ENCODE data around the gene CDC42EP5.
"Not testable (repeated sequence)": the region's sequence is repeated elsewhere in the genome, so short reads cannot be mapped to it uniquely, and the experiment has no call there.

The CDC42EP5 gene

DNA sequence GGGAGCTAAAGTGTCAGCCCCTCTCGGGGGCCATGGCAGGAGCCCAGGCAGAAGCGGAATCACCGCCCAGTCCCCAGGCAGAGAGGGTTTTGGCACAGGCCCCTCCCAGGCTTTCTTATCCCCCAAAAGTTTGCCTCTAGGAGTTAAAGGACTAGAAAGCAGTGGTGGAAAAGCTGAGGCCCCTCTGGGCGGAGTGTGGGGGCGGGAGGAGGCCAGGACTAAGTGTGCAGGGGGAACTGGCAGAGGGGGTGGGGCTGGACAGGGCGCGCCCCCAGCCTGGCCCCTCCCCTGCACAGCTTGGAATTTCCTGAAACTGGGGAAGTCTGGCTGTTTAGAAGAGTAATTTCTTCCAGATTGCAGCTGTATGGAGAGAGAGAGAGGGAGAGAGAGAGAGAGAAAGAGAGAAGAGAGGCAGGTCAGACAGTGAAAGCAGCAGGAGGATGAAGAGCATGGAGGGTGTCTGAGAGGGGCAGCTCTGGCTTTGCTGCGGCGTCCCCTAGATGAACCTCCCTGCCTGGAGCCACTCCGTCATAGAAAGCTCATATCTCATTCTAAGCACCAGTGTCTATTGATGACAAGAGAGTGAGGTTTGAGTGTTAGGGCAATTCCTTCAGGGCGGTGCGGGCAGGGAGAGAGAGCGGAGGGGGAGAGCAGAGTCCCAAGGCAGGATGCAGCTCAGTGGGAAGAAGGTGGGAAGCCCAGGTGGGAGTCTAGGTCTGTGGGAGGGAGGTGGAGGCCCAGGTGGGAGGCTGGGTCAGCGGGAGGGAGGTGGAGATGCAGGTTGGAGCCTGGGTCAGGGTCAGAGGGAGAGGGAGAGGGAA, at the start of gene CDC42EP5:
Gene CDC42EP5, minus strand, starts transcription at position 226 of the 821 bp plus-strand sequence. CDS start 7,749 bp downstream, outside the sequence.
- no peak for DNase-seq

- no peak for DNase-seq
These were observed 48.9 kb upstream of the CDC42EP5 start for GRCh38 chr19:54521860-54522513.

DNA sequence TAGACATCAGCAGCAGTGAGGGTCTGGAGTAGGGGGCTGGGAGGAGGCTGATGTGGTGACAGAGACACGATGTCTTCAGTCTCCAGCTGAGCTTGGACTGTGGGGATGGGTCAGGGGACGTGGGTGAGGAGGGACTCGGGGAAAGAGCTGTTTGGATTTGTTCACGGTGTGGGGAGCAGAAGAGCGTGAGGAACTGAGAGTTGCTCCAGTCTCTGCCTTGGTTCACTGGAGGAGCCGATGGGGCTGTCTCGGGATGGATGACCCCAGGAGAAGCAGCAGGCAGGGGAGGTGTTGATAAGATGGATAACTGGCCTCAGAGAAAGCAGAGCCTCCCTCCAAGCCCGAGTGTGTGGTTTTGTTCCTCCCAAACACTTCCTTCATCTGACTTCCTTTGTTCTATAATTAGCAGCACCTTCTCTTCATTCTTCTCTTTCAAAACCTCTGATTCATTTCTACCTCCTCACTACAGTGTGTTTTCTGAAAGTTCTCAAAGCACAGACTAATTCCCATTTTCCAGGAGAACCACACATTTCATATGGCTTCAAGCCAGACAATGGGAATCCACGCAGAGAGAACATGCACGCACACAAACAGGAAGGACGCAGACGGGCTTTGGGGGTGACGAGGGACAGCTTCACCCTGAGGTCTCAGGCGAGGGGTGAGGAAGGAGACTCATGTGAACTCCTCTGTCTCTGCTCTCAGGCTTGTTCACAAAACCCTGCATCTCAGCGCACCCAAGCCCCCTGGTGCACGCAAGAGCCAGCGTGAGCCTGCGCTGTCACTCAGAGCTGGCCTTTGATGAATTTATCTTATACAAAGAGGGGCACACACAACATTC, 48.1 kb upstream of the CDC42EP5 start:
- no peak for DNase-seq

DNA sequence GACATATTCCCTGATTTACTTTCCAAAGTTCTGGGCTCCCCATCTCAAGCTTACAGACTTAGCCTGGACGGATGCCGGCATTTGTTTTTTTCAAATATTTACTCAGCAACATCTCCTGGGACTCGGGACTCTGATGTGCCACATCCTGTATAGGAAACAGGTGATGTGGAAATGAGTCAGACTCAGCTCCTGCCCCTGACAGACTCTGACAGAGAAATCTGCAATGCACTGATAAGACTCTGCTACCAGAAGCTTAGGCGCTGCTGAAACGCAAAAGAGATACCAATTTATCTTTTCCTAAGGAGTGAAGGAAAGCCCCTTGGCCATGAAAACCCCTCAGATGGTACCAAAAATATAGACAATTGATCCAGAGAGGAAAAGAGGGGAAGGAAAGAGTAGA, 45.7 kb upstream of the CDC42EP5 start:
- DNase-seq: no peak

GRCh38 chr19:54517483-54517882, 44.4 kb upstream of the CDC42EP5 start:
- DNase-seq: no peak

GRCh38 chr19:54515156-54515555, 42.1 kb upstream of the CDC42EP5 start:
- DNase-seq: no peak

GRCh38 chr19:54509200-54509940, 36.3 kb upstream of the CDC42EP5 start:
- DNase-seq: not testable (repeated sequence)

DNA sequence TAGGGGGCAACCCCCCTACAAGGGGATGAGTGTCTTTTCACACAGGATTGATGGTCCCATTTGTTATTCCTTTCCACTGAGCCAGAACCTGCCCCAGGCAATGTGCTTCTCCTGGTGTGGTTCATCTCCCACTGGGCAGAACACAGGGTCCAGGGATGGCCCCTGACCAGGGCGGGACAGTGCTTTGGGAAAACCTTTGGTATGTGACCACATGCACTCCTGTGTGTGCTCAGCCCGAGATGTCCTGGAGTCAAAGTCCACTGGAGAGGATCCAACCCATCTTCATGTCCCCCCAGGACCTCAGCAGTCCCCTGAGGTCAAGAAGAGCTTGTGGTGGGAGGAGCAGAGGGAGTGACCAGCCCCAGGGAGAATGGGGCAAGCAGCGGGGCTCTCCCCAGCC, 35.4 kb upstream of the CDC42EP5 start:
- not testable (repeated sequence) for DNase-seq

DNA sequence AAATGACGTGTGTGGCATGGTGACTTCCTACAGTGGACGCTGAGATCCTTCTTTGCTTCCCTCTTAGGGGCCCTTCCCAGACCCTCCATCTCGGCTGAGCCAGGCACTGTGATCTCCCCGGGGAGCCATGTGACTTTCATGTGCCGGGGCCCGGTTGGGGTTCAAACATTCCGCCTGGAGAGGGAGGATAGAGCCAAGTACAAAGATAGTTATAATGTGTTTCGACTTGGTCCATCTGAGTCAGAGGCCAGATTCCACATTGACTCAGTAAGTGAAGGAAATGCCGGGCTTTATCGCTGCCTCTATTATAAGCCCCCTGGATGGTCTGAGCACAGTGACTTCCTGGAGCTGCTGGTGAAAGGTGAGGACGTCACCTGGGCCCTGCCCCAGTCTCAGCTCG, 34.7 kb upstream of the CDC42EP5 start:
- no peak for DNase-seq

DNA sequence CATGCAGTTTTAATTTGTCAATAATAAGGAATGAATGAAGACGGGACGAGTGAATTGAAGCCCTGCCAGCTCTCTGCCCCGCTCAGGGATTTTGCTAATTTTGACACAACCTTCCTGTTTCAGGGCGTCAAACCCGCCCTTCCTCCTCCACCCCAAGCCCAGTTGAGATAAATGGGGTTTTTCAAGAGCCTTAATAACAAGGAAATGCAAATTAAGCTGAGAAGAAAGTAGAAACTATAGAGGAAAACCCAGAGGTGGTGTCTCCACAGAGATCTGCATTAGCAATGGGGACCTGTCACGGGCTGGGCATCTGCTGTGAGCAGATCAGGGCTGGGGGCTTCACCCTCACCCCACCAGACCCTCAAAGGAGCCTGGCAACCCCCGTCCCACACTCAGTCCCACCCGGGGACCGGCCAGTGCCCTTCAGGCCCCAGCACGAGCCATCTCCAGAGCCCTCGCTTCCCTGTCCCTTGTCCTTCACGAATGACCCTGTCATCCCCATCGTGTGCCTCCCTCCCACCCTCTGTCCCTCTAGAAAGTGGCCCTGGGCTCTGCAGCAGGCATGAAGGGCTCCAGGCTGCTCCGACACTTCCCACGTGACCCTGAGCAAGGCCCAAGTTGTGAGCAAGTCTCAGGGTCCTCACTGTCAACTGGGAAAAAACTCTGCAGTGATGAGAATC, 34.1 kb upstream of the CDC42EP5 start:
- DNase-seq: not testable (repeated sequence)

GRCh38 chr19:54506079-54506478, 33.0 kb upstream of the CDC42EP5 start:
- no peak for DNase-seq

GRCh38 chr19:54505542-54505941, 32.4 kb upstream of the CDC42EP5 start:
- not testable (repeated sequence) for DNase-seq

GRCh38 chr19:54502518-54503048, 29.5 kb upstream of the CDC42EP5 start, which contains the start of gene LAIR2:
Gene LAIR2 (plus strand): TSS chr19:54502831. CDS start chr19:54502919, 88 bp downstream.
- no peak for DNase-seq

DNA sequence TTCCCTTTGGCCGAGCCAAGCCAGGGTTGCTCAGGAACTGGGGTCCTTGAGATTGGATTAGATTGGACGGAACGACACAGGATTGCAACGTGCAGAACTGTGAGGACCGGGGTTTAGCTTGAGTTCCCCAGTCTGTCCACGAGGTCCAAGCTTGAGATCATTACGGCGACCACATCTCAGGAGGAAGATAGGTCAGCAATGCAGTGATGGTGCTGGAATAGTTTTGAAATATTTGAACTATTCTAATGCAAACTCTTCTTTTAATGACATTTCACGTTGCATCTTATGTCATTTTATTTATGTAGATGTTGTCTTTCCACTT, 25.3 kb upstream of the CDC42EP5 start:
- not testable (repeated sequence) for DNase-seq

GRCh38 chr19:54497747-54498450, 24.8 kb upstream of the CDC42EP5 start:
- DNase-seq: not testable (repeated sequence)

GRCh38 chr19:54495284-54495683, 22.2 kb upstream of the CDC42EP5 start:
- DNase-seq: not testable (repeated sequence)

GRCh38 chr19:54493967-54494585, 21.0 kb upstream of the CDC42EP5 start:
- no peak for DNase-seq

DNA sequence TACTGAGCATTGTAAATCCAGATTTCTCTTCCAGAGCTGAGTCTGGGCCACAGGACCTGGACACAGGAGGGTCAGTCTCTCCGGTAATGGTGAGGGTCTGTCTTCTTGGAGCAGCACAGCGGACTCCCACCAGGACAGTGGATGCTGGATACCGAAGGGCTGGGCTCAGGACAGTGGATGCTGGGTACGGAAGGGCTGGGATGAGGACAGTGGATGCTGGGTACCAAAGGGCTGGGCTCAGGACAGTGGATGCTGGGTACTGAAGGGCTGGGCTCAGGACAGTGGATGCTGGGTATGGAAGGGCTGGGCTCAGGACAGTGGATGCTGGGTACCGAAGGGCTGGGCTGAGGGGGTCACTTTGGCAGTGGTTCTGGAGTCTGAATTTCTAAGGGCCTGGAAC, 20.0 kb upstream of the CDC42EP5 start:
- DNase-seq: not testable (repeated sequence)

- DNase-seq: no peak
These were observed 19.5 kb upstream of the CDC42EP5 start for GRCh38 chr19:54492568-54492967.

GRCh38 chr19:54489766-54490165, 16.7 kb upstream of the CDC42EP5 start:
- no peak for DNase-seq

DNA sequence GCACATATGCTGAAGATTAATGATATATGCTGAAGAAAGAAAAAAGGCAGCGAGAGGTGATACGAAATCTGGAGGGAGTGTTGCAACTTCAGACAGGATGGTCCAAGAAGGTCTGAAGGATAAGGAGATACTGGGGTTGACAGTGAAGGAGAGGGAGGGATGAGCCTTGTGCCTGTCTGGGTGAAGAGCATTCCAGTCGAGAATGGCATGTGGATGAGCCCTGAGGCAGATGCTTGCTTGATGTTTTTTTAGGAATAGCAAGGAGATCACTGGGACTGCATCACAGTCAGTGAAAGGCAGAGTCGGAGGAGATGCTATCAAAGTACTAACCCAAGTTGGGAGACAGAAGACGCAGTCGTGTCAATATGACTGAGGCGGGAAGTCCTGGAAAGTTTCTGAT, 16.2 kb upstream of the CDC42EP5 start:
- DNase-seq: no peak
